ENCODE measurements around the gene ASB10. TPM values are rescaled to one million over a fixed set of nuclear protein-coding genes. Genes with fewer than 3 reads are reported as not detected.

The ASB10 gene
- total RNA-seq, 1 donor = not detected

- H3K4me3 ChIP-seq (ENCODE audit: insufficient read depth, low read length) = peak overlapping the region; percentile 99
- peak overlapping the region; percentile 97 for H3K27ac ChIP-seq (ENCODE audit: low read depth, low read length)
- no peak for TF ChIP-seq CTCF (IDR thresholded peaks at IDR 0.05; ENCODE audit: extremely low read depth, low read depth, low read length)
- no peaks in the 10 kb centered on the region for H3K9me3 ChIP-seq (ENCODE audit: low read depth, low read length)
- no peak overlapping the region for H2AFZ ChIP-seq (ENCODE audit: low read length)
- peak overlapping the region; percentile 90 for H3K4me2 ChIP-seq (ENCODE audit: insufficient read depth, low read length)
- H3K36me3 ChIP-seq (ENCODE audit: insufficient read depth, low read length) = peaks cover 48% of the 10 kb centered on the region
- H3K4me1 ChIP-seq (ENCODE audit: insufficient read depth, low read length) = peaks cover 21% of the 10 kb centered on the region
- peak; percentile 30 for DNase-seq (ENCODE audit: insufficient read length, low spot score, missing footprints)
- peaks cover 70% of the 10 kb centered on the region for H3K79me2 ChIP-seq (ENCODE audit: insufficient read depth, low read length)
- H4K20me1 ChIP-seq (ENCODE audit: insufficient read depth, low read length) = peaks cover 57% of the 10 kb centered on the region
- no peaks in the 10 kb centered on the region for H3K27me3 ChIP-seq (ENCODE audit: insufficient read depth, low read length)
Observed at GRCh38 chr7:151233804-151234203, 46.8 kb upstream of the ASB10 start.

DNA sequence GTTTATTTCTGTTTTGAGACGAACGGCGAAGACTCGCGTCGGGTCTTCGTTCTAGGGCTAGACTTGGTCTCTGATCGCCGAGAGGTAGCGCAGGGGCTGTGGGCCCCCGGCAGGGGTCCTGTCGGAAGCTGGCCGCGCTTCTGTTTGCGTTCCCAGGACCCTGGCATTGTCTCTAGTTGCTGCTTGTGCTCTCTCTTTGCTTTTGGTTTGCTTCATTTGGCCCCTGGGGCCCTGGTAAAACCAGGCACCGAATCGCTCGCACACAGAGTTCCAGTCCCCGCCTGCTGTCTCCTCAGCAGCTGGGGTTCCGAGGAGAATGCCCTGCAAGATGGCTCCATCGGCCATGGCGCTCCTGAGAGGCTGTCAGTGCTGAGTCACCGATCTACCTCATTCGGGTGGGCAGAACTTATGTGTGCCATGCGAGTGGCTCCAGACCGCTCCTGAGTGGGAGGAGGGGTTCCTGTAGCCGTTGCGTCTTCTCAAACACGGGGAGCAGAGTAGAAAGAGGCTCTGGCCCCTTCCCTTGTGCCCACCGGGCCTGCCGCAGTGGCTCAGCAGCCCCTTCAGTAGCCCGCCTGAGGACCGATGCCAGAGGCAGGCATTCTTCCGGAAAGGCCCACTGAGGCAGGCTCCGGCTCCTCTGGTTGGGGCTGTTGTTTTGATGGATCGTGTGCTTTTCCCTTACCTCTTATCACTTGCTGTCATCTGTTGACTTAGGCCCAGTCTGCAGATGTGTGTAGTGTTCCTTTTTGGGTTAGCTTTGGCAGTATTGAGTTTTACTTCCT, 46.1 kb upstream of the ASB10 start:
- no peaks in the 10 kb centered on the region for H3K27me3 ChIP-seq (ENCODE audit: insufficient read depth, low read length)
- H2AFZ ChIP-seq (ENCODE audit: low read length) = peak overlapping the region; percentile 32
- DNase-seq (ENCODE audit: insufficient read length, low spot score, missing footprints) = peak; percentile 99
- peaks cover 63% of the 10 kb centered on the region for H3K79me2 ChIP-seq (ENCODE audit: insufficient read depth, low read length)
- H4K20me1 ChIP-seq (ENCODE audit: insufficient read depth, low read length) = peaks cover 51% of the 10 kb centered on the region
- TF ChIP-seq CTCF (IDR thresholded peaks at IDR 0.05; ENCODE audit: extremely low read depth, low read depth, low read length) = no peak
- H3K36me3 ChIP-seq (ENCODE audit: insufficient read depth, low read length) = peaks cover 43% of the 10 kb centered on the region
- H3K9me3 ChIP-seq (ENCODE audit: low read depth, low read length) = no peaks in the 10 kb centered on the region
- peaks cover 23% of the 10 kb centered on the region for H3K4me1 ChIP-seq (ENCODE audit: insufficient read depth, low read length)
- H3K4me2 ChIP-seq (ENCODE audit: insufficient read depth, low read length) = peak overlapping the region; percentile 90
- H3K4me3 ChIP-seq (ENCODE audit: insufficient read depth, low read length) = peak overlapping the region; percentile 99
- peak overlapping the region; percentile 97 for H3K27ac ChIP-seq (ENCODE audit: low read depth, low read length)

DNA sequence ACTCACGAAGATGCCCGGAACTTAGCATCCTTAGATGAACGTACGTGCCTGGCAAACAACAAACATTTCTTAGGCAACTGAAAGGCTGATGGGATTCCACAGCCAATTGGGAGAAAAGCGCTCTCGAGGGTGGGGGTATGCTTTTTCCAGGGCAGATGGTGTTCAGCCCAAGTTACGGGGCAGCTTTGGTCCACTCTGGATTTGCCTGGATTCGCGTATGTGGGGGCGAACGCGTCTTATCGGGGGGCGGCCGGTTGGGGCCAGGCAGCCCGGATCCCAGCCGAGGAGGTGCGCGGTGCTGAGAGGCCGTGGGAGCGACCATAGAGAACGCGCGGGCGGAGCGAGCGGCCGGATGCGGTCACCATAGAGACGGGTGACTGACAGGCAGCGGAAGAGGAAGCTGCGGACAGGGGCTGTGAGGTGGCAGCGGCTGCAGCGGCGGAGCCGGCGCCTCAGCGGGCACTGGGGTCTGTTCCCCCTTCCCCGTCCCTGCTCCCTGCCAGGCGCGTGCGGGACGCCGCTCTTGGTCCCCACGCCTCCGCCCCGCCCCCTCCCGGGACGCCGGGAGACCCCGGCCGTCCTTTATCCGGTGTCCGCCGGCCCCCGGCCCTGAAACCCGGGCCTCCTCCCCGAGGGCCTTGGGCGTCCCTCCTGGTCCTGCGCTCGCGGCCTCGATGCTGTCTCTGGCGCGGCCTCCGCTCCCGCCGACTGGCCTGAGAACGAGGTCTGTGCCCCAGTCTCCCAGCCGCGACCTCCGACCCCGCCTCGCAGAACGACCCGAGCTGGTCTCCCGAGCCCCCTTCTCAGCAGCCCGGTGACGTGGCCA, 45.3 kb upstream of the ASB10 start, which contains the start of gene CHPF2:
Gene CHPF2, plus strand, starts transcription at position 393 of the 826 bp plus-strand sequence. CDS start 1,529 bp downstream, outside the sequence.
- Histone ChIP-seq H3K27ac (ENCODE audit: low read depth, low read length) (peak within 1 kb of the TSS; percentile 97), H3K4me1 (ENCODE audit: insufficient read depth, low read length) (peaks cover 31% of the 10 kb centered on the region), H2AFZ (ENCODE audit: low read length) (peak within 1 kb of the TSS; percentile 95), H4K20me1 (ENCODE audit: insufficient read depth, low read length) (peaks cover 43% of the 10 kb centered on the region), H3K79me2 (ENCODE audit: insufficient read depth, low read length) (peaks cover 55% of the 10 kb centered on the region), H3K36me3 (ENCODE audit: insufficient read depth, low read length) (peaks cover 36% of the 10 kb centered on the region), H3K9me3 (ENCODE audit: low read depth, low read length) (no peaks in the 10 kb centered on the region), H3K4me3 (ENCODE audit: insufficient read depth, low read length) (peak within 1 kb of the TSS; percentile 99), H3K4me2 (ENCODE audit: insufficient read depth, low read length) (peak within 1 kb of the TSS; percentile 90), H3K27me3 (ENCODE audit: insufficient read depth, low read length) (no peaks in the 10 kb centered on the region)
- TF ChIP-seq CTCF (IDR thresholded peaks at IDR 0.05; ENCODE audit: extremely low read depth, low read depth, low read length) = no peak
- peak; percentile 99 for DNase-seq (ENCODE audit: insufficient read length, low spot score, missing footprints)

DNA sequence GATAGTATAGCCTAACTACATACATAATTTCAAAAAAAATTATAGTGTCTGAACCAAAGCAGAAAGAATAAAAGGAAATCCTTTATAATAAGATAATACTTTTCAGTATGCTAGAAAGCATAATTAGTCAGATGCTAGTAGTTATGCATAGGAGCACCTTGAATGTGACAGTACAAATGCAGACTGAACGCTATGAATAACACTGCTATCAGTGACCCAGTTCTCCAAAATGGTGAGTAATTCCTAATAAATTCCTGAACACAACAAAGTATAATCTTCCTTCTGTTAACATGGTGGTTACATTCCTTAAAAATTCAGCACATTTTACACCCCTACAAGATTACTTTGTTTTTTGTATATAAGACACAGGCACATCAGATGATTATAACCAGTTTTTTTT, 44.0 kb upstream of the ASB10 start:
- Histone ChIP-seq H3K4me2 (ENCODE audit: insufficient read depth, low read length) (no peak overlapping the region), H3K27ac (ENCODE audit: low read depth, low read length) (no peak overlapping the region), H4K20me1 (ENCODE audit: insufficient read depth, low read length) (peaks cover 31% of the 10 kb centered on the region), H3K4me1 (ENCODE audit: insufficient read depth, low read length) (peaks cover 33% of the 10 kb centered on the region), H3K36me3 (ENCODE audit: insufficient read depth, low read length) (peaks cover 24% of the 10 kb centered on the region), H3K4me3 (ENCODE audit: insufficient read depth, low read length) (no peak overlapping the region), H3K79me2 (ENCODE audit: insufficient read depth, low read length) (peaks cover 52% of the 10 kb centered on the region), H3K9me3 (ENCODE audit: low read depth, low read length) (no peaks in the 10 kb centered on the region), H2AFZ (ENCODE audit: low read length) (no peak overlapping the region), H3K27me3 (ENCODE audit: insufficient read depth, low read length) (no peaks in the 10 kb centered on the region)
- no peak for DNase-seq (ENCODE audit: insufficient read length, low spot score, missing footprints)
- no peak for TF ChIP-seq CTCF (IDR thresholded peaks at IDR 0.05; ENCODE audit: extremely low read depth, low read depth, low read length)
